Neural progenitor cell (in vitro differentiated cells): ENCODE results near the gene CCL14.

Experiments
- CTCF ChIP-seq: fragments of 200-600 bp; sonication (generic); IDR thresholded peaks from 2 replicates; pipeline ENCODE4 v1.5.1; 2017; ENCODE audit warnings: antibody characterized with exemption, mild to moderate bottlenecking
- EZH2phosphoT487 ChIP-seq: fragments of 200-600 bp; sonication (generic); IDR thresholded peaks from 2 replicates; pipeline ENCODE4 v1.6.1; 2017; ENCODE audit warnings: antibody characterized with exemption

GRCh38 chr17:35953720-35954119 is 32.8 kb downstream of the CCL14 start:
- TF ChIP-seq EZH2phosphoT487, result no peak
- no peak for TF ChIP-seq CTCF
